B cell (primary cell): Measurements from ENCODE around the gene IL18R1. TPM values are rescaled to one million over a fixed set of nuclear protein-coding genes. Genes with fewer than 3 reads are reported as not detected.

ENCODE experiments used
- ATAC-seq: fragments of 200-7000 bp; cut with Tn5 transposase; one replicate; pipeline ENCODE4 v1.10.0; 2021; ENCODE audit warnings: low read depth, mild to moderate bottlenecking, moderate number of reproducible peaks, moderate library complexity
- CTCF ChIA-PET: fragments of 350-600 bp; sonication (Branson Sonifier 250); formaldehyde crosslinking; loops from one replicate; lab custom pipeline; 2021; ENCODE audit warnings: antibody characterized with exemption, inconsistent platforms; lab: Charles Lee
- POLR2A ChIA-PET: fragments of 350-600 bp; sonication (Branson Sonifier 250); formaldehyde crosslinking; loops from one replicate; lab custom pipeline; 2021; ENCODE audit warnings: antibody characterized with exemption; lab: Charles Lee
- DNase-seq: peaks from one replicate; pipeline ENCODE4 v3.0.0; 2013
- H2AFZ ChIP-seq: 2 replicates; pipeline ENCODE4 v1.6.1; 2012; ENCODE audit warnings: mild to moderate bottlenecking, low read depth, low read length; ENCODE audit not compliant: insufficient read depth, poor library complexity, severe bottlenecking
- H3K27ac ChIP-seq, 2 donors: 1 replicate in 1 of 2; 2 replicates in 1 of 2; pipeline ENCODE4 v1.5.1; 2012 to 2013; ENCODE audit warnings: low read length in 2 of 2, mild to moderate bottlenecking in 2 of 2, moderate library complexity in 1 of 2
- H3K27me3 ChIP-seq, 4 experiments: fragments of 200-600 bp in 1 of 4; sonication (generic) in 1 of 4; replicated peaks in 1 of 4; 1 replicate in 2 of 4; 2 replicates in 2 of 4; pipeline versions ENCODE4 v1.6.1 to v1.7.0; 2013 to 2016; ENCODE audit warnings: low read length in 3 of 4, mild to moderate bottlenecking in 2 of 4, mixed read lengths in 1 of 4, moderate library complexity in 1 of 4; ENCODE audit not compliant: insufficient read depth in 4 of 4, control insufficient read depth in 3 of 4; ENCODE audit errors: control extremely low read depth in 1 of 4
- H3K36me3 ChIP-seq, 2 experiments: replicated peaks in 1 of 2; 1 replicate in 1 of 2; 2 replicates in 1 of 2; pipeline versions ENCODE4 v1.6.1 to v1.7.1; 2013; ENCODE audit warnings: low read length in 1 of 2; ENCODE audit not compliant: insufficient read depth in 2 of 2, control insufficient read depth in 1 of 2; ENCODE audit errors: control extremely low read depth in 1 of 2, extremely low read depth in 1 of 2
- H3K4me1 ChIP-seq, 2 donors: fragments of 200-600 bp in 1 of 2; sonication (generic) in 1 of 2; 1 replicate in 1 of 2; 2 replicates in 1 of 2; pipeline versions ENCODE4 v1.5.1 to v1.6.1; 2013 to 2017; ENCODE audit warnings: low read length in 2 of 2; ENCODE audit not compliant: control insufficient read depth in 2 of 2, insufficient read depth in 2 of 2
- H3K4me2 ChIP-seq: replicated peaks from 2 replicates; pipeline ENCODE3; 2012; ENCODE audit warnings: mild to moderate bottlenecking, low read depth, low read length; ENCODE audit not compliant: poor library complexity, severe bottlenecking
- H3K4me3 ChIP-seq, 5 experiments: fragments of 200-600 bp in 1 of 5; sonication (generic) in 1 of 5; 1 replicate in 3 of 5; 2 replicates in 2 of 5; pipeline versions ENCODE4 v1.5.1 to v1.7.0; 2011 to 2016; ENCODE audit warnings: low read length in 4 of 5, mild to moderate bottlenecking in 4 of 5, low read depth in 2 of 5, control low read depth in 1 of 5, moderate library complexity in 1 of 5; ENCODE audit not compliant: insufficient read depth in 1 of 5; ENCODE audit errors: control extremely low read depth in 1 of 5, extremely low read depth in 1 of 5
- H3K79me2 ChIP-seq: fragments of 200-600 bp; sonication (generic); one replicate; pipeline ENCODE4 v1.6.0; 2016; ENCODE audit warnings: low read length; ENCODE audit not compliant: control insufficient read depth, insufficient read depth
- H3K9ac ChIP-seq: fragments of 200-600 bp; sonication (generic); 2 replicates; pipeline ENCODE4 v1.6.1; 2017; ENCODE audit warnings: mild to moderate bottlenecking, low read length, moderate library complexity
- H3K9me3 ChIP-seq, 3 donors: one replicate each; pipeline versions ENCODE4 v1.6.1 to v1.7.1; 2013; ENCODE audit warnings: low read length in 2 of 3; ENCODE audit not compliant: control insufficient read depth in 2 of 3, insufficient read depth in 1 of 3; ENCODE audit errors: control extremely low read depth in 1 of 3
- H4K20me1 ChIP-seq: 2 replicates; pipeline ENCODE4 v1.6.0; 2012; ENCODE audit warnings: mild to moderate bottlenecking, low read length; ENCODE audit not compliant: insufficient read depth, control insufficient read depth, poor library complexity, severe bottlenecking
- H3K27ac Mint-ChIP-seq: one replicate; pipeline ENCODE4 v1.8.0; 2021; ENCODE audit warnings: mixed read lengths
- H3K27me3 Mint-ChIP-seq: one replicate; pipeline ENCODE4 v1.8.0; 2021; ENCODE audit warnings: mixed read lengths
- H3K4me1 Mint-ChIP-seq: one replicate; pipeline ENCODE4 v1.8.0; 2021; ENCODE audit warnings: mixed read lengths
- H3K4me3 Mint-ChIP-seq: one replicate; pipeline ENCODE4 v1.8.0; 2021; ENCODE audit warnings: mixed read lengths
- H3K9me3 Mint-ChIP-seq: one replicate; pipeline ENCODE4 v1.8.0; 2022; ENCODE audit warnings: mixed read lengths; ENCODE audit not compliant: insufficient read depth
- EZH2 ChIP-seq: IDR thresholded peaks from 2 replicates; pipeline ENCODE4 v1.6.1; 2012; ENCODE audit warnings: borderline replicate concordance, low read depth, mild to moderate bottlenecking, moderate library complexity, low read length; ENCODE audit not compliant: insufficient read depth, poor library complexity, severe bottlenecking
- WGBS: methylation state at CpG from one replicate; pipeline ENCODE4 v1.1.5; 2013; ENCODE audit warnings: missing lambda C conversion rate; ENCODE audit not compliant: insufficient coverage; 5-methylcytosine and 5-hydroxymethylcytosine counted together
- intact Hi-C: fragments of 100-400 bp; cut with micrococcal nuclease; formaldehyde crosslinking; loops from one replicate; pipeline ENCODE4 v1.10.0; 2022
- polyA plus RNA-seq: library from polyadenylated mRNA; depleted of rRNA; stranded (reverse); fragments of >200 nt; gene quantifications from 2 replicates; pipeline ENCODE4 v1.2.3, GENCODE V29; 2012
- total RNA-seq, 2 donors: library from RNA; stranded (reverse); fragments of 120-200 nt in 1 of 2; gene quantifications; 1 replicate in 1 of 2; 2 replicates in 1 of 2; pipeline versions ENCODE4 v1.2.3 to v1.2.4, GENCODE V29; 2013 to 2022
- TF ChIP-seq, protein P1 (sequence below): fragments of 200-600 bp; IDR thresholded peaks from one replicate; pipeline ENCODE4 v1.8.0; 2022; ENCODE audit warnings: antibody characterized with exemption, mild to moderate bottlenecking

The IL18R1 gene
- total and polyA plus RNA-seq, 2 donors (not counting 1 experiment from before 2014, with no cell fraction given) = 1.1 TPM

DNA sequence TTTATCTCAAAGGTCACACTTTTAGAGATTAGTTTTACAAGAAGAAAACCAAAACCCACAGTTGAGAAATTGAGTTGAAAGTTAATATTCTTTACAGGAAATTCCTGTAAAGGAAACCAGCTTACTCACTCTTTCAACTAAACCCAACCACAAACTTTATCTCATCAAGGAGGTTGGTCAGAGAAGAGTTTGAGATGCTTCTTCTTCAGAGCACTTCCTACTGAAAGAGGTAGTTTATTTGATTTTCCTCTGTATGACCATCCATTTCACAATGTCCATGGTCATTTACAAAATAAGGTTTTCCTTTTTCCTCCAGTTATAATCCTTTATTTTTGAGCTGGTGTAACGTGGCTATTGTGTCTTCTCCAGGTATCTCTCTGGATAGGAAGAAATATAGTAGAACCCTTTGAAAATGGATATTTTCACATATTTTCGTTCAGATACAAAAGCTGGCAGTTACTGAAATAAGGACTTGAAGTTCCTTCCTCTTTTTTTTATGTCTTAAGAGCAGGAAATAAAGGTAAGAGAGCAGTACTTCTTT, 62.9 kb downstream of the IL18R1 start:
- Histone ChIP-seq H3K9ac (peak overlapping the region; percentile 31), H3K79me2 (no peaks in the 10 kb centered on the region), H3K4me1 (peaks cover 26 to 27% of the 10 kb centered on the region in 2 donors), H3K4me2 (peak overlapping the region; percentile 65), H3K9me3 (no peaks in the 10 kb centered on the region), H3K27ac (peak overlapping the region; percentile 19 to 74), H3K4me3 (peak overlapping the region in 2 of 5 experiments; percentile 2 to 30), H4K20me1 (no peaks in the 10 kb centered on the region), H2AFZ (no peak overlapping the region), H3K27me3 (no peaks in the 10 kb centered on the region), H3K36me3 (no peaks in the 10 kb centered on the region)
- H3K4me3 Mint-ChIP-seq = peak overlapping the region; percentile 44
- H3K9me3 Mint-ChIP-seq = no peaks in the 10 kb centered on the region
- CTCF ChIA-PET = interaction anchor here (2.3 kb wide), 1 partner anchor 25 kb away, joined by 12 read pairs; no protein-coding TSS in a partner anchor
- TF ChIP-seq, protein P1, sequence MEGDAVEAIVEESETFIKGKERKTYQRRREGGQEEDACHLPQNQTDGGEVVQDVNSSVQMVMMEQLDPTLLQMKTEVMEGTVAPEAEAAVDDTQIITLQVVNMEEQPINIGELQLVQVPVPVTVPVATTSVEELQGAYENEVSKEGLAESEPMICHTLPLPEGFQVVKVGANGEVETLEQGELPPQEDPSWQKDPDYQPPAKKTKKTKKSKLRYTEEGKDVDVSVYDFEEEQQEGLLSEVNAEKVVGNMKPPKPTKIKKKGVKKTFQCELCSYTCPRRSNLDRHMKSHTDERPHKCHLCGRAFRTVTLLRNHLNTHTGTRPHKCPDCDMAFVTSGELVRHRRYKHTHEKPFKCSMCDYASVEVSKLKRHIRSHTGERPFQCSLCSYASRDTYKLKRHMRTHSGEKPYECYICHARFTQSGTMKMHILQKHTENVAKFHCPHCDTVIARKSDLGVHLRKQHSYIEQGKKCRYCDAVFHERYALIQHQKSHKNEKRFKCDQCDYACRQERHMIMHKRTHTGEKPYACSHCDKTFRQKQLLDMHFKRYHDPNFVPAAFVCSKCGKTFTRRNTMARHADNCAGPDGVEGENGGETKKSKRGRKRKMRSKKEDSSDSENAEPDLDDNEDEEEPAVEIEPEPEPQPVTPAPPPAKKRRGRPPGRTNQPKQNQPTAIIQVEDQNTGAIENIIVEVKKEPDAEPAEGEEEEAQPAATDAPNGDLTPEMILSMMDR = no peak
- TF ChIP-seq EZH2 = no peak
- intact Hi-C loops = no loop called here
- no CpG with 5 or more reads among the region's 2 CpGs for WGBS
- ATAC-seq (peak; percentile 43), DNase-seq (peak; percentile 51)
- POLR2A ChIA-PET = no interaction called here
- H3K27ac Mint-ChIP-seq = peak overlapping the region; percentile 51
- no peaks in the 10 kb centered on the region for H3K27me3 Mint-ChIP-seq
- H3K4me1 Mint-ChIP-seq = peaks cover 23% of the 10 kb centered on the region

DNA sequence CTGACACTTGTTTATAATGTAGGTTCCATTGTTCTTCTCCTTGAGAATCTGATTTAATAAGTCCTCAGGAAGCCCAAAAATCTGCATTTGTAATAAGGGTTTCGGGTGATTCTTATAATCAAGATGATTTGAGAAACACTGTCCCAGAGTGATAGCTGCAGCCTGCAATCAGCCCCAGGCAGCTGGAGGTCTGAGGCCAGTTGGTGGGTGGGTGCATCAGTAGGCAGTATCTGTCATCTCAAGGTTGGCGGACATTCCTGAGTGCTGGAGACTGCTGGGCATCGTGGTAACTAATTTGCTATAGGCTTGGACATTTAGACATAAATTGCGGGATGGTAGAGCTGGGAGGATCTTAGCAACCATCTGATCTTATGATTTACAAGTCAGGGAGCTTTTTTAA, 64.7 kb downstream of the IL18R1 start:
- H3K27ac ChIP-seq = no peak overlapping the region
- CTCF ChIA-PET = interaction anchor here (0.7 to 2.3 kb wide), 2 partner anchors 23 to 64 kb away, joined by 4 to 12 read pairs; no protein-coding TSS in a partner anchor

More for the DNA sequence above, 64.7 kb downstream of the IL18R1 start:
- POLR2A ChIA-PET = no interaction called here
- H3K4me3 ChIP-seq = no peak overlapping the region
- no peaks in the 10 kb centered on the region for H3K27me3 ChIP-seq
- no peak overlapping the region for H3K9ac ChIP-seq
- H4K20me1 ChIP-seq = no peaks in the 10 kb centered on the region
- WGBS = 100% methylated on average over 4 of the region's 4 CpGs
- Mint-ChIP-seq H3K27ac (no peak overlapping the region), H3K9me3 (no peaks in the 10 kb centered on the region), H3K27me3 (no peaks in the 10 kb centered on the region), H3K4me1 (peaks cover 33% of the 10 kb centered on the region), H3K4me3 (no peak overlapping the region)
- no peak overlapping the region for H2AFZ ChIP-seq
- H3K9me3 ChIP-seq = no peaks in the 10 kb centered on the region
- intact Hi-C loops = loop anchor here (5.0 kb wide), 1 partner anchor 63 kb away; the partner anchor contains the start of gene IL18R1
- ATAC-seq (no peak), DNase-seq (no peak)
- H3K36me3 ChIP-seq = no peaks in the 10 kb centered on the region
- TF ChIP-seq, protein P1 = no peak
- TF ChIP-seq EZH2 = no peak
- no peak overlapping the region for H3K4me2 ChIP-seq
- H3K79me2 ChIP-seq = no peaks in the 10 kb centered on the region
- H3K4me1 ChIP-seq = peaks cover 35 to 40% of the 10 kb centered on the region in 2 donors
